K562 (cell line): ENCODE results near the gene BNC2.

Source experiments
- EHMT2 ChIP-seq: fragments of 450-650 bp; IDR thresholded peaks from 2 replicates; pipeline ENCODE4 v1.6.1; 2018; ENCODE audit warnings: antibody characterized with exemption
- HDAC2 ChIP-seq: fragments of 450-650 bp; IDR thresholded peaks from 2 replicates; pipeline ENCODE4 v1.6.1; 2016; ENCODE audit warnings: mild to moderate bottlenecking
- HLTF ChIP-seq: fragments of 450-650 bp; IDR thresholded peaks from 2 replicates; pipeline ENCODE4 v1.6.1; 2016
- JUN ChIP-seq, 2 experiments: sonication (generic) in 1 of 2; formaldehyde crosslinking in 1 of 2; IDR thresholded peaks; 2 replicates each; pipeline versions ENCODE4 v1.6.1 to v1.8.0; 2012 to 2022; ENCODE audit warnings: borderline replicate concordance in 2 of 2, mild to moderate bottlenecking in 2 of 2, improper control_type of control experiment in 1 of 2, low read depth in 1 of 2, low read length in 1 of 2, missing genetic modification reagents in 1 of 2
- NCOR1 ChIP-seq: fragments of 450-650 bp; IDR thresholded peaks from 2 replicates; pipeline ENCODE4 v1.6.1; 2016; ENCODE audit warnings: mild to moderate bottlenecking, moderate library complexity
- RFX1 ChIP-seq: fragments of 450-650 bp; IDR thresholded peaks from 2 replicates; pipeline ENCODE4 v1.6.1; 2016; ENCODE audit warnings: mild to moderate bottlenecking, moderate library complexity
- TF ChIP-seq, protein P1 (sequence below): fragments of 150-350 bp; conservative IDR thresholded peaks from 2 replicates; pipeline ENCODE4 v1.6.1; 2014; ENCODE audit warnings: low read length
- TF ChIP-seq, protein P2 (sequence below): fragments of 200-600 bp; sonication (generic); IDR thresholded peaks from one replicate; pipeline ENCODE4 v1.6.1; 2012; ENCODE audit warnings: mild to moderate bottlenecking, low read depth, low read length, inconsistent platforms

DNA sequence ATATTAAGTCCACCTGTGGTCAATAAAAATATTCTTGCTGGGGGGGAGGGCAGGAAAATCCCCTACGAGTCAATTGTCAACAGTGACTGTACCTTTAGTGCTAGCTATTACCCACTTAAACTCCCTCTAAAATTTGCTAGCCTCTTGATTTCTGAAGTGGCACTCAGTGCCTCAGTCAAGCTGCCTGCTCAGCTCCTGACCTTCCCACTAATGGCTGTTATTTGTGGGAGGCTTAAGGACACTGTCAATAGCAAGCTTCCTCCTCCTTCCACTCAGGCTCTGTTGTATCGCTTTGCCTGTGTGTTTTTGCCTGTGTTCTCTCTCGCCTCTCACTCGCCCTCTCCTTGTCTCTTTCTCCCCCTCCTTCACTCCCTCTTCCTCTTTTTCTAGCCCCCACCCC, 140.8 kb downstream of the BNC2 start:
- no peak for TF ChIP-seq RFX1
- no peak for TF ChIP-seq HLTF
- TF ChIP-seq NCOR1 = no peak
- TF ChIP-seq, protein P1, sequence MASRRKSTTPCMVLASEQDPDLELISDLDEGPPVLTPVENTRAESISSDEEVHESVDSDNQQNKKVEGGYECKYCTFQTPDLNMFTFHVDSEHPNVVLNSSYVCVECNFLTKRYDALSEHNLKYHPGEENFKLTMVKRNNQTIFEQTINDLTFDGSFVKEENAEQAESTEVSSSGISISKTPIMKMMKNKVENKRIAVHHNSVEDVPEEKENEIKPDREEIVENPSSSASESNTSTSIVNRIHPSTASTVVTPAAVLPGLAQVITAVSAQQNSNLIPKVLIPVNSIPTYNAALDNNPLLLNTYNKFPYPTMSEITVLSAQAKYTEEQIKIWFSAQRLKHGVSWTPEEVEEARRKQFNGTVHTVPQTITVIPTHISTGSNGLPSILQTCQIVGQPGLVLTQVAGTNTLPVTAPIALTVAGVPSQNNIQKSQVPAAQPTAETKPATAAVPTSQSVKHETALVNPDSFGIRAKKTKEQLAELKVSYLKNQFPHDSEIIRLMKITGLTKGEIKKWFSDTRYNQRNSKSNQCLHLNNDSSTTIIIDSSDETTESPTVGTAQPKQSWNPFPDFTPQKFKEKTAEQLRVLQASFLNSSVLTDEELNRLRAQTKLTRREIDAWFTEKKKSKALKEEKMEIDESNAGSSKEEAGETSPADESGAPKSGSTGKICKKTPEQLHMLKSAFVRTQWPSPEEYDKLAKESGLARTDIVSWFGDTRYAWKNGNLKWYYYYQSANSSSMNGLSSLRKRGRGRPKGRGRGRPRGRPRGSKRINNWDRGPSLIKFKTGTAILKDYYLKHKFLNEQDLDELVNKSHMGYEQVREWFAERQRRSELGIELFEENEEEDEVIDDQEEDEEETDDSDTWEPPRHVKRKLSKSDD = no peak
- TF ChIP-seq, protein P2, sequence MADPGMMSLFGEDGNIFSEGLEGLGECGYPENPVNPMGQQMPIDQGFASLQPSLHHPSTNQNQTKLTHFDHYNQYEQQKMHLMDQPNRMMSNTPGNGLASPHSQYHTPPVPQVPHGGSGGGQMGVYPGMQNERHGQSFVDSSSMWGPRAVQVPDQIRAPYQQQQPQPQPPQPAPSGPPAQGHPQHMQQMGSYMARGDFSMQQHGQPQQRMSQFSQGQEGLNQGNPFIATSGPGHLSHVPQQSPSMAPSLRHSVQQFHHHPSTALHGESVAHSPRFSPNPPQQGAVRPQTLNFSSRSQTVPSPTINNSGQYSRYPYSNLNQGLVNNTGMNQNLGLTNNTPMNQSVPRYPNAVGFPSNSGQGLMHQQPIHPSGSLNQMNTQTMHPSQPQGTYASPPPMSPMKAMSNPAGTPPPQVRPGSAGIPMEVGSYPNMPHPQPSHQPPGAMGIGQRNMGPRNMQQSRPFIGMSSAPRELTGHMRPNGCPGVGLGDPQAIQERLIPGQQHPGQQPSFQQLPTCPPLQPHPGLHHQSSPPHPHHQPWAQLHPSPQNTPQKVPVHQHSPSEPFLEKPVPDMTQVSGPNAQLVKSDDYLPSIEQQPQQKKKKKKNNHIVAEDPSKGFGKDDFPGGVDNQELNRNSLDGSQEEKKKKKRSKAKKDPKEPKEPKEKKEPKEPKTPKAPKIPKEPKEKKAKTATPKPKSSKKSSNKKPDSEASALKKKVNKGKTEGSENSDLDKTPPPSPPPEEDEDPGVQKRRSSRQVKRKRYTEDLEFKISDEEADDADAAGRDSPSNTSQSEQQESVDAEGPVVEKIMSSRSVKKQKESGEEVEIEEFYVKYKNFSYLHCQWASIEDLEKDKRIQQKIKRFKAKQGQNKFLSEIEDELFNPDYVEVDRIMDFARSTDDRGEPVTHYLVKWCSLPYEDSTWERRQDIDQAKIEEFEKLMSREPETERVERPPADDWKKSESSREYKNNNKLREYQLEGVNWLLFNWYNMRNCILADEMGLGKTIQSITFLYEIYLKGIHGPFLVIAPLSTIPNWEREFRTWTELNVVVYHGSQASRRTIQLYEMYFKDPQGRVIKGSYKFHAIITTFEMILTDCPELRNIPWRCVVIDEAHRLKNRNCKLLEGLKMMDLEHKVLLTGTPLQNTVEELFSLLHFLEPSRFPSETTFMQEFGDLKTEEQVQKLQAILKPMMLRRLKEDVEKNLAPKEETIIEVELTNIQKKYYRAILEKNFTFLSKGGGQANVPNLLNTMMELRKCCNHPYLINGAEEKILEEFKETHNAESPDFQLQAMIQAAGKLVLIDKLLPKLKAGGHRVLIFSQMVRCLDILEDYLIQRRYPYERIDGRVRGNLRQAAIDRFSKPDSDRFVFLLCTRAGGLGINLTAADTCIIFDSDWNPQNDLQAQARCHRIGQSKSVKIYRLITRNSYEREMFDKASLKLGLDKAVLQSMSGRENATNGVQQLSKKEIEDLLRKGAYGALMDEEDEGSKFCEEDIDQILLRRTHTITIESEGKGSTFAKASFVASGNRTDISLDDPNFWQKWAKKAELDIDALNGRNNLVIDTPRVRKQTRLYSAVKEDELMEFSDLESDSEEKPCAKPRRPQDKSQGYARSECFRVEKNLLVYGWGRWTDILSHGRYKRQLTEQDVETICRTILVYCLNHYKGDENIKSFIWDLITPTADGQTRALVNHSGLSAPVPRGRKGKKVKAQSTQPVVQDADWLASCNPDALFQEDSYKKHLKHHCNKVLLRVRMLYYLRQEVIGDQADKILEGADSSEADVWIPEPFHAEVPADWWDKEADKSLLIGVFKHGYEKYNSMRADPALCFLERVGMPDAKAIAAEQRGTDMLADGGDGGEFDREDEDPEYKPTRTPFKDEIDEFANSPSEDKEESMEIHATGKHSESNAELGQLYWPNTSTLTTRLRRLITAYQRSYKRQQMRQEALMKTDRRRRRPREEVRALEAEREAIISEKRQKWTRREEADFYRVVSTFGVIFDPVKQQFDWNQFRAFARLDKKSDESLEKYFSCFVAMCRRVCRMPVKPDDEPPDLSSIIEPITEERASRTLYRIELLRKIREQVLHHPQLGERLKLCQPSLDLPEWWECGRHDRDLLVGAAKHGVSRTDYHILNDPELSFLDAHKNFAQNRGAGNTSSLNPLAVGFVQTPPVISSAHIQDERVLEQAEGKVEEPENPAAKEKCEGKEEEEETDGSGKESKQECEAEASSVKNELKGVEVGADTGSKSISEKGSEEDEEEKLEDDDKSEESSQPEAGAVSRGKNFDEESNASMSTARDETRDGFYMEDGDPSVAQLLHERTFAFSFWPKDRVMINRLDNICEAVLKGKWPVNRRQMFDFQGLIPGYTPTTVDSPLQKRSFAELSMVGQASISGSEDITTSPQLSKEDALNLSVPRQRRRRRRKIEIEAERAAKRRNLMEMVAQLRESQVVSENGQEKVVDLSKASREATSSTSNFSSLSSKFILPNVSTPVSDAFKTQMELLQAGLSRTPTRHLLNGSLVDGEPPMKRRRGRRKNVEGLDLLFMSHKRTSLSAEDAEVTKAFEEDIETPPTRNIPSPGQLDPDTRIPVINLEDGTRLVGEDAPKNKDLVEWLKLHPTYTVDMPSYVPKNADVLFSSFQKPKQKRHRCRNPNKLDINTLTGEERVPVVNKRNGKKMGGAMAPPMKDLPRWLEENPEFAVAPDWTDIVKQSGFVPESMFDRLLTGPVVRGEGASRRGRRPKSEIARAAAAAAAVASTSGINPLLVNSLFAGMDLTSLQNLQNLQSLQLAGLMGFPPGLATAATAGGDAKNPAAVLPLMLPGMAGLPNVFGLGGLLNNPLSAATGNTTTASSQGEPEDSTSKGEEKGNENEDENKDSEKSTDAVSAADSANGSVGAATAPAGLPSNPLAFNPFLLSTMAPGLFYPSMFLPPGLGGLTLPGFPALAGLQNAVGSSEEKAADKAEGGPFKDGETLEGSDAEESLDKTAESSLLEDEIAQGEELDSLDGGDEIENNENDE = no peak
- TF ChIP-seq HDAC2 = no peak
- TF ChIP-seq JUN (IDR thresholded peaks at IDR 0.05; ENCODE audit: borderline replicate concordance, low read depth, low read length) = no peak
- no peak for TF ChIP-seq JUN (CRISPR knock-in tag; IDR thresholded peaks at IDR 0.05; ENCODE audit: borderline replicate concordance)
- TF ChIP-seq EHMT2 = no peak
